IMR-90 (cell line): ENCODE measurements around the gene NDUFA7. TPM values are rescaled to one million over a fixed set of nuclear protein-coding genes. Genes with fewer than 3 reads are reported as not detected.
"Not testable (repeated sequence)": the region's sequence is repeated elsewhere in the genome, so short reads cannot be mapped to it uniquely, and the experiment has no call there.

ENCODE experiments used
- ATAC-seq: fragments of 200-7000 bp; cut with Tn5 transposase; 2 replicates; pipeline ENCODE4 v1.9.1; 2020; ENCODE audit warnings: low read depth, mild to moderate bottlenecking, moderate library complexity
- BruUV-seq: library from RNA; stranded (reverse); fragments of 400-500 nt; replicated peaks from 2 replicates; lab custom pipeline; 2021; lab: Mats Ljungman, UMichigan
- CTCF ChIA-PET: fragments of 300-600 bp; formaldehyde crosslinking; extraction: SDS; loops from one replicate; lab custom pipeline; 2021; ENCODE audit warnings: antibody characterized with exemption; lab: Yijun Ruan, JAX
- POLR2A ChIA-PET: fragments of 300-600 bp; sonication (Branson Sonifier 250); formaldehyde crosslinking; loops from one replicate; lab custom pipeline; 2022; ENCODE audit warnings: antibody characterized with exemption; ENCODE audit not compliant: unreplicated experiment; lab: Charles Lee
- DNase-seq: peaks from one replicate; pipeline ENCODE4 v3.0.0; 2013
- H2AFZ ChIP-seq: replicated peaks from 2 replicates; pipeline ENCODE3; 2013; ENCODE audit warnings: low read length, mild to moderate bottlenecking; ENCODE audit not compliant: poor library complexity
- H2AK5ac ChIP-seq: 2 replicates; pipeline ENCODE4 v1.6.1; 2013; ENCODE audit warnings: low read depth, low read length, inconsistent platforms
- H2AK9ac ChIP-seq: replicated peaks from 2 replicates; pipeline ENCODE3; 2013; ENCODE audit warnings: mild to moderate bottlenecking, low read depth, low read length, moderate library complexity; ENCODE audit not compliant: poor library complexity
- H2BK120ac ChIP-seq: 2 replicates; pipeline ENCODE4 v1.6.1; 2013; ENCODE audit warnings: low read depth, low read length, inconsistent platforms
- H2BK15ac ChIP-seq: 3 replicates; pipeline ENCODE4 v1.6.1; 2013; ENCODE audit warnings: low read depth, low read length, inconsistent platforms
- H2BK20ac ChIP-seq: 2 replicates; pipeline ENCODE4 v1.6.1; 2013; ENCODE audit warnings: low read depth, mild to moderate bottlenecking, inconsistent platforms, low read length, moderate library complexity
- H2BK5ac ChIP-seq: 2 replicates; pipeline ENCODE4 v1.6.1; 2013; ENCODE audit warnings: mild to moderate bottlenecking, low read depth, low read length, inconsistent platforms; ENCODE audit not compliant: poor library complexity, severe bottlenecking
- H3K14ac ChIP-seq: replicated peaks from 2 replicates; pipeline ENCODE4 v1.6.1; 2013; ENCODE audit warnings: low read depth, low read length, inconsistent platforms
- H3K18ac ChIP-seq: 2 replicates; pipeline ENCODE4 v1.6.1; 2013; ENCODE audit warnings: low read depth, low read length, control low read depth
- H3K23ac ChIP-seq: 2 replicates; pipeline ENCODE4 v1.6.1; 2013; ENCODE audit warnings: low read depth, low read length, inconsistent platforms
- H3K27ac ChIP-seq: 2 replicates; pipeline ENCODE4 v1.5.1; 2013; ENCODE audit warnings: mild to moderate bottlenecking, control low read depth, low read length; ENCODE audit not compliant: insufficient read depth
- H3K27me3 ChIP-seq: 2 replicates; pipeline ENCODE4 v1.6.1; 2013; ENCODE audit warnings: low read length; ENCODE audit not compliant: control insufficient read depth, insufficient read depth
- H3K36me3 ChIP-seq: 2 replicates; pipeline ENCODE4 v1.6.1; 2013; ENCODE audit warnings: low read length, mixed read lengths; ENCODE audit not compliant: control insufficient read depth, insufficient read depth
- H3K4ac ChIP-seq: 2 replicates; pipeline ENCODE4 v1.6.1; 2013; ENCODE audit warnings: low read depth, low read length, inconsistent platforms
- H3K4me1 ChIP-seq: 2 replicates; pipeline ENCODE4 v1.6.1; 2013; ENCODE audit warnings: low read length, mixed read lengths; ENCODE audit not compliant: control insufficient read depth, insufficient read depth
- H3K4me2 ChIP-seq: 2 replicates; pipeline ENCODE4 v1.6.1; 2013; ENCODE audit warnings: low read depth, mild to moderate bottlenecking, control low read depth, low read length, moderate library complexity
- H3K4me3 ChIP-seq: 2 replicates; pipeline ENCODE4 v1.5.1; 2013; ENCODE audit warnings: low read depth, mild to moderate bottlenecking, control low read depth, low read length, moderate library complexity; ENCODE audit not compliant: insufficient read depth
- H3K56ac ChIP-seq: 2 replicates; pipeline ENCODE4 v1.6.1; 2013; ENCODE audit warnings: low read length, inconsistent platforms; ENCODE audit not compliant: insufficient read depth; ENCODE audit errors: extremely low read depth
- H3K79me1 ChIP-seq, 2 experiments: 2 replicates each; pipeline ENCODE4 v1.6.1; 2013; ENCODE audit warnings: low read length in 2 of 2, inconsistent platforms in 1 of 2, low read depth in 1 of 2
- H3K9ac ChIP-seq: 2 replicates; pipeline ENCODE4 v1.6.1; 2013; ENCODE audit warnings: low read depth, low read length, control low read depth
- H3K9me1 ChIP-seq: 2 replicates; pipeline ENCODE4 v1.6.1; 2013; ENCODE audit warnings: low read length, inconsistent platforms; ENCODE audit not compliant: insufficient read depth
- H3K9me3 ChIP-seq: 2 replicates; pipeline ENCODE4 v1.6.1; 2013; ENCODE audit warnings: low read length; ENCODE audit not compliant: control insufficient read depth, insufficient read depth
- H4K20me1 ChIP-seq: 2 replicates; pipeline ENCODE4 v1.6.1; 2013; ENCODE audit warnings: low read length, inconsistent platforms; ENCODE audit not compliant: insufficient read depth
- H4K5ac ChIP-seq: 2 replicates; pipeline ENCODE4 v1.6.1; 2013; ENCODE audit warnings: mild to moderate bottlenecking, low read depth, low read length, control low read depth
- H4K8ac ChIP-seq, 2 experiments: 2 replicates each; pipeline ENCODE4 v1.6.1; 2013; ENCODE audit warnings: low read depth in 2 of 2, low read length in 2 of 2, control low read depth in 1 of 2, inconsistent platforms in 1 of 2
- H4K91ac ChIP-seq: 2 replicates; pipeline ENCODE4 v1.6.1; 2013; ENCODE audit warnings: low read depth, low read length, inconsistent platforms; ENCODE audit not compliant: insufficient read depth
- WGBS, 2 experiments: methylation state at CpG; one replicate each; pipeline versions ENCODE4 v1.1.5 to v1.1.7; 2013; ENCODE audit warnings: missing lambda C conversion rate in 2 of 2; ENCODE audit not compliant: insufficient read length in 1 of 2; ENCODE audit errors: extremely low coverage in 2 of 2; 5-methylcytosine and 5-hydroxymethylcytosine counted together
- dilution Hi-C: fragments of 300-500 bp; cut with HindIII; formaldehyde crosslinking; loops from one replicate; pipeline ENCODE4 v1.14.3; 2018; ENCODE audit warnings: low sequenced_read_pairs; ENCODE audit not compliant: unreplicated experiment
- in situ Hi-C: fragments of 300-500 bp; cut with MboI; formaldehyde crosslinking; loops from 3 replicates; pipeline ENCODE4 v1.14.3; 2019; ENCODE audit warnings: low sequenced_read_pairs, inconsistent platforms, mixed read lengths
- intact Hi-C: fragments of 100-400 bp; cut with micrococcal nuclease; formaldehyde crosslinking; loops from 2 replicates; pipeline ENCODE4 v1.10.0; 2022
- polyA plus RNA-seq, 3 experiments: library from polyadenylated mRNA; depleted of rRNA; stranded (reverse); fragments of >200 nt; gene quantifications; 2 replicates each; pipeline ENCODE4 v1.2.3, GENCODE V29; 2012; ENCODE audit warnings: low replicate concordance in 1 of 3
- total RNA-seq: library from RNA; depleted of rRNA; stranded (reverse); fragments of >200 nt; gene quantifications from 2 replicates; pipeline ENCODE4 v1.2.3, GENCODE V29; 2012

The NDUFA7 gene
- total and polyA plus RNA-seq, 2 of the 4 experiments (the other 2 are of a cell fraction) = 20.6 to 50.7 TPM

DNA sequence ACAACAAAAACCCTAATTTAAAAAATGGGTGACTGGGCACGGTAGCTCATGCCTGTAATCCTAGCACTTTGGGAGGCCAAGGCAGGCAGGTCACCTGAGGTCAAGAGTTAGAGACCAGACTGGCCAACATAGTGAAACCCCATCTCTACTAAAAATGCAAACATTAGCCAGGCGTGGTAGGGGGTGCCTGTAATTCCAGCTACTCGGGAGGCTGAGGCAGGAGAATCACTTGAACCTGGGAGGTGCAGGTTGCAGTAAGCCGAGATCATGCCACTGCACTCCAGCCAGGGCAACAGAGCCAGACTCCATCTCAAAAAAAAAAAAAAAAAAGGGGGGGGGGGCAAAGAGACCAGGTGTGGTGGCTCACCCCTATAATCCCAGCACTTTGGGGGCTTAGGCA, 56.9 kb downstream of the NDUFA7 start:
- intact Hi-C loops = loop anchor here (10.0 kb wide), 1 partner anchor 321 kb away; no protein-coding TSS in a partner anchor
- BruUV-seq, DNase-seq: not testable (repeated sequence)

More for the DNA sequence above, 56.9 kb downstream of the NDUFA7 start:
- H3K9me1 ChIP-seq, H3K9me3 ChIP-seq, H3K56ac ChIP-seq, H4K20me1 ChIP-seq, H3K79me1 ChIP-seq, H4K5ac ChIP-seq, H3K14ac ChIP-seq, H3K36me3 ChIP-seq, H4K8ac ChIP-seq, H2AK5ac ChIP-seq, H3K4me1 ChIP-seq, H2BK5ac ChIP-seq, H3K18ac ChIP-seq, H3K4ac ChIP-seq, dilution Hi-C loops, H2BK120ac ChIP-seq, in situ Hi-C loops, H3K4me3 ChIP-seq, H2BK20ac ChIP-seq, H3K9ac ChIP-seq, H2AFZ ChIP-seq, POLR2A ChIA-PET, ATAC-seq, H3K27ac ChIP-seq, H2BK15ac ChIP-seq, H4K91ac ChIP-seq, H2AK9ac ChIP-seq, H3K23ac ChIP-seq, H3K4me2 ChIP-seq, H3K27me3 ChIP-seq: not testable (repeated sequence)
- 100% methylated on average over 1 of the region's 4 CpGs; no CpG with 5 or more reads in 1 of the 2 experiments for WGBS, 2 experiments
- CTCF ChIA-PET = interaction anchor here (0.8 kb wide), 1 partner anchor 11 kb away, joined by 3 read pairs; no protein-coding TSS in a partner anchor
